Esophagus mucosa (tissue), 1 donor: ENCODE measurements around the gene DDX39B. TPM values are rescaled to one million over a fixed set of nuclear protein-coding genes. Genes with fewer than 3 reads are reported as not detected.
"Not testable (repeated sequence)": the region's sequence is repeated elsewhere in the genome, so short reads cannot be mapped to it uniquely, and the experiment has no call there.

Source experiments
- ATAC-seq: fragments of 200-7000 bp; cut with Tn5 transposase; one replicate; pipeline ENCODE4 v1.9.1; 2020
- total RNA-seq: library from RNA; stranded (reverse); gene quantifications from one replicate; pipeline ENCODE4 v1.2.4, GENCODE V29; 2023
- donor health status: DM: yes; HTN: yes; CAD: no.

DDX39B gene
- total RNA-seq = 174 TPM

- peak; percentile 88 for ATAC-seq
Measured at GRCh38 chr6:31541658-31542521, at the start of gene DDX39B. TSS of gene DDX39B (minus strand) at chr6:31542003. CDS start at chr6:31540532, 1,471 bp downstream.

- not testable (repeated sequence) for ATAC-seq
Measured at GRCh38 chr6:31590691-31591090, 48.9 kb upstream of the DDX39B start.

- no peak for ATAC-seq
Measured at GRCh38 chr6:31588871-31589650, 47.3 kb upstream of the DDX39B start.

DNA sequence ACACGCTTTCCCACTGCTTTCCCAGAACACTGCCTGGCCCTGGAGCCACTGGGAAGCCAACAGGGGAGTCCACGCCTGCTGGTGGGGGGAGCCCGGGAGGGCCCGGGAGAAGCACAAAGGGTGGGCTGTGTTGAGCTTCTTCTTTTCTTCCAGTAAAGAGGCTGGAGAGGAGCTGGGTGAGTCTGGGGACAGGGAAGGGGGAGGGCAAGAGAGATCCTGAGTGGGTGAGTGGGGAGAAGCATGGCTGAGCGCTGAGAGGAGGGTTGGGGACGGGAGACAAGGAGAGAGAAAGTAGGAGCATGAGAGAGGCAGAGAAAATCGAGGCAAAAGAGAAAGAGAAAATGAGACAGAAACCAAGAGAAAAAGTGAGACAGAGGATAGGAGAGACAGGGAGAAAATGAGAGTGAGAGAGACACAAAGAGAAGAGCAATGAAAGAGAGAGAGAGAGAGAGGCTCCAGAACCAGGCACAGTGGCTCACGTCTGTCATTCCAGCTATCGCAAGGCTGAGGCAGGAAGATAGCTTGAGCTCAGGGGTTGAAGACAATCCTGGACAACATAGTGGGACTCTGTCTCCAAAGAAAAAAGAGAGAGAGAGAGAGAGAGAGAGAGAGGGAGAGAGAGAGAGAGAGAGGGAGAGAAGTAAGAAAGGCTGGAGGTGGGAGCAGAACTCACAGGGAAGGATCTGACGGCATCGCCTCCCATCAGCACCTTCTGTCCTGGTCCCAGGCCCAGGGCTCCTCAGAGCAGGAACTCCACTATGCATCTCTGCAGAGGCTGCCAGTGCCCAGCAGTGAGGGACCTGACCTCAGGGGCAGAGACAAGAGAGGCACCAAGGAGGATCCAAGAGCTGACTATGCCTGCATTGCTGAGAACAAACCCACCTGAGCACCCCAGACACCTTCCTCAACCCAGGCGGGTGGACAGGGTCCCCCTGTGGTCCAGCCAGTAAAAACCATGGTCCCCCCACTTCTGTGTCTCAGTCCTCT lies 46.3 kb upstream of the DDX39B start:
- no peak for ATAC-seq

DNA sequence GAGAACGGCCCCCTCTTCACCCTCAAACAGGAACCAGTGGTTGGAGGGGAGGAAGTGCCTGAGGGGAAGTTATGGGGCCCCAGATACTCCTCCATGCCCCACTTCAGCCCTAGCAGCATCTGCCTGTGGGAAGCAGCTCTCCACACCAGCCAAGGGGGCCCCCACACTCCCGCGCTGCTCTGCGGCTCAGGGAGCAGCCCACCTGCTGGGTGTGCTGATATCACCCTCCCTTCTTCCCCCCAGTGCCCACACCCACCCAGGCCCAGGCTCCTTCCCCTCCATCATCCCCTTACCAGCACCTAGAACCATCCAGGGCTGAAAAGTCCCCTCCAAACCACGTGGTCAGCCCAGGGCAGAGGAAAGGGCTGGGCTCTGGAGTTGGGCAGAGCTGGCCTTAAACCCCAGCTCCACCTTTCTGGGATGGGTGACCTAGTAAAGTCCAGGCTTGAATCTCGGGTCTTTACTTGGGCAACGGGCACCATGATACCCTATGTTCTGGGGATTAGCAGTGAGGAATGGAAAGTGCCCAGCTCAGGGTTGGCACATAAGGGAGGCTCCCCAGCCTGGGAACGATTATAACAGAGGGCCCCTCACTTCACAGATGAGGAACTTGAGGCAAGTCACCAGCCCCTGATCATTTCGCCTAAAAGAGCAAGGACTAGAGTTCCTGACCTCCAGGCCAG lies 44.9 kb upstream of the DDX39B start:
- ATAC-seq = peak; percentile 48

GRCh38 chr6:31586008-31586407 lies 44.2 kb upstream of the DDX39B start, which contains the start of gene LST1:
TSS of gene LST1 (plus strand) at chr6:31586277. CDS start at chr6:31587300, 1,023 bp downstream.
- ATAC-seq = no peak

DNA sequence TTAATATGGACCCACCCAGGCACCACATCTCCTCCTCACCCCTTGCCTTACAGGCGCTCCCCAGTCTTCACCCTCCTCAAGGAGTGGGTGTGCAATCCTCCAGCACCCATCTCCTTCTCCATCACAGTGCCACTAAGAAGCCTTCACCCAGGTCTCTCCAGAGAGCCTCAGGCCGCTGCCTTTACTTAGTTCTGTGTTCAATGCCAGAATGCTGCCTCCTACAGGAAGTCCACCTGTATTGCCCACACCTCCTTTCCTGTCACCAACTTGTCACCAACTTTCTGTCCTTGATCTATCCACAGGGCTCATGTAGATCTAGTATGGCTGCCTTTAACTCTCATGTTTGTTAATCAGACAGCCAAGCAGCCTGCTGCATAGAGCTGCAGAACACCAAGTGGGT lies 43.7 kb upstream of the DDX39B start:
- no peak for ATAC-seq

- ATAC-seq = peak; percentile 9
Measured at GRCh38 chr6:31582230-31582643, 40.4 kb upstream of the DDX39B start, which contains the start of gene LTB. TSS of gene LTB (minus strand) at chr6:31582424. CDS start at chr6:31582417, 7 bp downstream.

DNA sequence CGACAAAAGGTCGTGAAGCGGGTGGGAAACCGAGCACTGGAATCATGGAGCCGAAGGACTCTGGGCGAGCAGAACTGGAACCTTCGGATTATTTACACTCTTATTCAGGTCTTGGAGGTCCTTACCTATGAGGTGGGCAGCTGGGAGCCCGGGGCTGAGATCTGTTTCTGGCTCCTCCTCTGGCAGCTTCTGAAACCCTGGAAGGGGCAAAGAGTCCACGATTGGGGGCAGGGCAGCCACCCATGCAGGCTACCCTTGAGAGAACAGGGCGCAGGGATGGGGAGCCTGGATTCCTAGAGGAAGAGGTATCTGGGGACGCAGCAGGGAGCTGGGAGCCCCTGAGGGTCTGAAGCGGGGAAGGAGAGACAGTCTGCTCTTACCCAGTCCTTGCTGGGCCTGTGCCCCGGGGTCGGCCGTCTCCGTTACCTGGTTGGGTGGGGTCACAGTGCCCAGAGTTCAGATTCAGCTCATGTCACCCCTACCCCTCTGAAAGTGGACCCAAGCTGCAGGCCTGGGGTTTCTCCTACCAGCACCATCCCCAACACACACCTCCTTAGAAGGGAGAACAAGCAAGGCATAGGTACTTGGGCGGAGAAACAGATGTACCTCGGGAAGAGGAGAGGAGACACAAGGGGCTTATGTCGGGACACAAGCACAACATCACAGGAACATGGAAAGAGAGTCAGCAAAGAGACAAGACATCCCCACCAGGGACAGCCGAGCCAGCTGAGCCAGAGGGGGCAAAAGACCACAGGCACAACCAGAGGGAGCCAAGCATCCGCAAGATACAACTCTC lies 39.8 kb upstream of the DDX39B start:
- no peak for ATAC-seq

DNA sequence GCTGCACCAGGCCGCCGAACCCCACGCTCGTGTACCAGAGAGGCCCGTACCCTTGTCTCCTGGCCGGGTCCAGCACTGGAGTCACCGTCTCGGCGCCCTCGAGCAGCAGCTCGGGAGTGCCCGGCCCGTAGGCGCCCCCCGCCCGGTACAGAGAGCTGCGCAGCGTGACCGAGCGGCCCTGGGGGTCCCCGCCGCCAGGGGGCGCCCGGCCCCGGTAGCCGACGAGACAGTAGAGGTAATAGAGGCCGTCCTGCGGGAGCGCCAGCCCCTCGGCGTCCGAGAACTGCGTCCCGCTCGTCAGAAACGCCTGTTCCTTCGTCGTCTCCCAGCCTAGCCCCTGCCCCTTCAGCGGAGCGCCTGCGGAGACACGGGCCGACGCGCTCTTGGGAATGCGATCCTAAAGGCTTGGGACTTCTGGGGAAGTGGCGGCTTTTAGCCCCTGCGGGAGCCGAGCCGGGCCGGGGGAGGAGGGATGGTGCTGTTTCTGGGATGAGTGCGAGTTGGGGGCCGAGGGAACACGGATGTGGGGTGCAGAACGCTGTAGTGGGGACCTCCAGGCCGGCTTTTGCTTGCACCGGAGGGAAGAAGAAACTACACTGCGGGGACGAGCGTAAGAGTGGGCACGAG lies 39.1 kb upstream of the DDX39B start:
- ATAC-seq = peak; percentile 83

GRCh38 chr6:31580438-31580740 lies 38.6 kb upstream of the DDX39B start:
- no peak for ATAC-seq

DNA sequence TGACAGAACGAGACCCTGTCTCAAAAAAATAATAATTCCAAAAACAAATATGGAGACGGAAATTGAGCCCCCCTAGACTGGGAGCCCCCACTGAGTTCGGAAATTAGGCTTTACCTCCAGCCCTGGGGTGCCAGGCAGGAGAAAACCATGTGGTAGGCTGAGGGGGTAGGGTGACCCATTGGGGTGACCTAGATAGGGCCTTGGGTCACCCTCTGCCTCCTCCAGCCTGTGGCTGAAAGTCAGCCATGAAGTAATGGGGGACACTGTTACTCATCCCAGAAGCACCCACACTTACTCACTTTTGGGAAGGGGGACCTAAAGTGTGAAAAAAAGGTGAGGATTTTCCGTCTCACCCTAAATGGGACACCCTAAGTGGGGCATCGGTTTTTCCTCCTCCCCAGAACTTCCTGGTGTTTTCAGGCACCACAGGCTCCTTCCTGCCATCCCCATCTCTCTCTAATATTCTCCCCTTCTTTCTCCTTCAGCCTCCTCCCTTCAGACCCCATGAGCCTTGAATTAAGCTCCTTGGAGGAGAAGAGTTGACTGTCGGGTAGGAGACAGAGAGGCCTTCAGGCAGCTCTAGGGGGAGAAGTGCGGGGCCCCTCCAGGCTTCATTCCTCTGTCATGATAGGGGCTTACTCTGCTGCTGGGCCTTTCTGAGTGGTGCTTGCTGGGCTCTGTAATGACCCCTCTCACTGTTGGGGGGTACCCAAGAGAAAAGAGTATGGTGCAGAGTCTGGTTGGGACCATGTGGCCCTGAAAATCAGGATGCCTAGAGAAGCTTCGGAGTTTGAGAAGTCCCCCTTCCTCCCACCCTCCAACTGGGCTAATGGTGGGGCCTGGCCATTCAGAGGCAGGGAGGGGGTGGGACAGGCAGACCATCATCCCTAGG lies 38.0 kb upstream of the DDX39B start:
- ATAC-seq = no peak

- no peak for ATAC-seq
Measured at GRCh38 chr6:31579119-31579505, 37.3 kb upstream of the DDX39B start.

- no peak for ATAC-seq
Measured at GRCh38 chr6:31578184-31579118, 36.6 kb upstream of the DDX39B start.

DNA sequence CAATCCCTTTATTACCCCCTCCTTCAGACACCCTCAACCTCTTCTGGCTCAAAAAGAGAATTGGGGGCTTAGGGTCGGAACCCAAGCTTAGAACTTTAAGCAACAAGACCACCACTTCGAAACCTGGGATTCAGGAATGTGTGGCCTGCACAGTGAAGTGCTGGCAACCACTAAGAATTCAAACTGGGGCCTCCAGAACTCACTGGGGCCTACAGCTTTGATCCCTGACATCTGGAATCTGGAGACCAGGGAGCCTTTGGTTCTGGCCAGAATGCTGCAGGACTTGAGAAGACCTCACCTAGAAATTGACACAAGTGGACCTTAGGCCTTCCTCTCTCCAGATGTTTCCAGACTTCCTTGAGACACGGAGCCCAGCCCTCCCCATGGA lies 35.8 kb upstream of the DDX39B start:
- no peak for ATAC-seq

DNA sequence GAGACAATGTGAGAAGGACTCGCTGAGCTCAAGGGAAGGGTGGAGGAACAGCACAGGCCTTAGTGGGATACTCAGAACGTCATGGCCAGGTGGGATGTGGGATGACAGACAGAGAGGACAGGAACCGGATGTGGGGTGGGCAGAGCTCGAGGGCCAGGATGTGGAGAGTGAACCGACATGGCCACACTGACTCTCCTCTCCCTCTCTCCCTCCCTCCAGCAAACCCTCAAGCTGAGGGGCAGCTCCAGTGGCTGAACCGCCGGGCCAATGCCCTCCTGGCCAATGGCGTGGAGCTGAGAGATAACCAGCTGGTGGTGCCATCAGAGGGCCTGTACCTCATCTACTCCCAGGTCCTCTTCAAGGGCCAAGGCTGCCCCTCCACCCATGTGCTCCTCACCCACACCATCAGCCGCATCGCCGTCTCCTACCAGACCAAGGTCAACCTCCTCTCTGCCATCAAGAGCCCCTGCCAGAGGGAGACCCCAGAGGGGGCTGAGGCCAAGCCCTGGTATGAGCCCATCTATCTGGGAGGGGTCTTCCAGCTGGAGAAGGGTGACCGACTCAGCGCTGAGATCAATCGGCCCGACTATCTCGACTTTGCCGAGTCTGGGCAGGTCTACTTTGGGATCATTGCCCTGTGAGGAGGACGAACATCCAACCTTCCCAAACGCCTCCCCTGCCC lies 35.2 kb upstream of the DDX39B start:
- no peak for ATAC-seq

DNA sequence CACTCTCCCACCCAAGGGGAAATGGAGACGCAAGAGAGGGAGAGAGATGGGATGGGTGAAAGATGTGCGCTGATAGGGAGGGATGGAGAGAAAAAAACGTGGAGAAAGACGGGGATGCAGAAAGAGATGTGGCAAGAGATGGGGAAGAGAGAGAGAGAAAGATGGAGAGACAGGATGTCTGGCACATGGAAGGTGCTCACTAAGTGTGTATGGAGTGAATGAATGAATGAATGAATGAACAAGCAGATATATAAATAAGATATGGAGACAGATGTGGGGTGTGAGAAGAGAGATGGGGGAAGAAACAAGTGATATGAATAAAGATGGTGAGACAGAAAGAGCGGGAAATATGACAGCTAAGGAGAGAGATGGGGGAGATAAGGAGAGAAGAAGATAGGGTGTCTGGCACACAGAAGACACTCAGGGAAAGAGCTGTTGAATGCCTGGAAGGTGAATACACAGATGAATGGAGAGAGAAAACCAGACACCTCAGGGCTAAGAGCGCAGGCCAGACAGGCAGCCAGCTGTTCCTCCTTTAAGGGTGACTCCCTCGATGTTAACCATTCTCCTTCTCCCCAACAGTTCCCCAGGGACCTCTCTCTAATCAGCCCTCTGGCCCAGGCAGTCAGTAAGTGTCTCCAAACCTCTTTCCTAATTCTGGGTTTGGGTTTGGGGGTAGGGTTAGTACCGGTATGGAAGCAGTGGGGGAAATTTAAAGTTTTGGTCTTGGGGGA lies 34.3 kb upstream of the DDX39B start:
- no peak for ATAC-seq
